C4-2B (cell line): ENCODE results near the gene TAP2.

Experiments used
- CTCF ChIP-seq: fragments of 450-650 bp; conservative IDR thresholded peaks from 2 replicates; pipeline ENCODE4 v1.5.1; 2017; ENCODE audit warnings: mild to moderate bottlenecking
- ZFX ChIP-seq: fragments of 450-650 bp; IDR thresholded peaks from 2 replicates; pipeline ENCODE4 v1.6.1; 2017

DNA sequence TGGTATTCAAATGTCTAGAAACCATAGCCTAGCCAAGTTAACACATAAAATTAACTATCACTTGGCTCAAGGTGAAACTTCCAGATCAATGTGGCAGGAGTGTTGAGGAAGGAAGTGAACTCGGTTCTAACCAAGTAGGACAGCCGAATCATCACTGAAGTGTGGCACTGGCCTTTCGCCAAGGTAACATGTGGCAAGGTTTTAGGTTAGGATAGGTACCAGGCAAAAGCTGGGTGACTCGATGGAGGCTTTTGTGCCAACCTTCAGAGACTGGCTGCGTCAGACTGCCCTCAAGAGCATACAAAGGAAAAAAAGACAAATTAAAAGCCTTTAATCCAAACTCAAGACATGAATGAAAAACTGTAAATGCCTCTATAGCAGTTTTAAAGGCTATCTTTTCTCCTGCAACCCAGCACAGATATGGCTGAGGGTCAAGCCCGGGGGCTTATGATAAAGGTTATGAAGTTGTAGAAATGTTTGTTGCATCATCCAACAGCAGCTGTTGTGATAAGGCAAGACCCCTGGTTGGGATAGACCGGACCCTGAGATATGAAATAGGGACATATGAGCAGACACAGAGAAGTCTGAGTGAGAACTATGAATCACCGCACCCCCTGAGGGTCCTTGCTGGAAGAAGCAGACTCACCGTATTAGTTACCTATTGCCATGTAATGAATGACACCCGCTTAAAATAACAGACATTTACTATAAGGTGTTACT lies 27.3 kb upstream of the TAP2 start:
- TF ChIP-seq CTCF, result no peak
- TF ChIP-seq ZFX, result no peak
